Epithelial cell of esophagus (primary cell): ENCODE measurements around the gene PIP5K1B.

ENCODE experiments used
- DNase-seq: peaks from one replicate; pipeline ENCODE4 v3.0.0; 2010; ENCODE audit warnings: low read depth
- H3K4me3 ChIP-seq: 2 replicates; pipeline ENCODE4 v1.5.1; 2011; ENCODE audit warnings: mild to moderate bottlenecking, low read length, control low read depth
- CTCF ChIP-seq: IDR thresholded peaks from 2 replicates; pipeline ENCODE4 v1.5.1; 2011; ENCODE audit warnings: low read depth, mild to moderate bottlenecking, low read length, control low read depth, inconsistent platforms; ENCODE audit not compliant: insufficient read depth; ENCODE audit errors: missing control alignments

The PIP5K1B gene

GRCh38 chr9:68883224-68883623, 178.2 kb downstream of the PIP5K1B start:
- no peak for DNase-seq
- no peak for TF ChIP-seq CTCF
- no peak overlapping the region for H3K4me3 ChIP-seq

- TF ChIP-seq CTCF, result no peak
- no peak overlapping the region for H3K4me3 ChIP-seq
- no peak for DNase-seq
Measured at GRCh38 chr9:68887232-68887631, 182.2 kb downstream of the PIP5K1B start.

GRCh38 chr9:68894502-68894901, 189.5 kb downstream of the PIP5K1B start:
- no peak for DNase-seq
- no peak for TF ChIP-seq CTCF
- H3K4me3 ChIP-seq, result no peak overlapping the region

GRCh38 chr9:68895741-68896478, 190.9 kb downstream of the PIP5K1B start:
- DNase-seq, result no peak
- no peak for TF ChIP-seq CTCF
- H3K4me3 ChIP-seq, result no peak overlapping the region

GRCh38 chr9:68896486-68896885, 191.4 kb downstream of the PIP5K1B start:
- DNase-seq, result no peak
- H3K4me3 ChIP-seq, result no peak overlapping the region
- TF ChIP-seq CTCF, result no peak

- DNase-seq, result no peak
- no peak for TF ChIP-seq CTCF
- no peak overlapping the region for H3K4me3 ChIP-seq
Measured at GRCh38 chr9:68897577-68898145, 192.6 kb downstream of the PIP5K1B start.
